GM23338 (cell line): ENCODE results near the gene TTC38. TPM values are rescaled to one million over a fixed set of nuclear protein-coding genes. Genes with fewer than 3 reads are reported as not detected.
"Not testable (repeated sequence)": the region's sequence is repeated elsewhere in the genome, so short reads cannot be mapped to it uniquely, and the experiment has no call there.

Experiments used
- ATAC-seq: fragments of 200-7000 bp; cut with Tn5 transposase; 3 replicates; pipeline ENCODE4 v1.9.1; 2020
- DNase-seq: peaks from one replicate; pipeline ENCODE4 v3.0.0-alpha.2; 2015; ENCODE audit warnings: low spot score
- H2AFZ ChIP-seq: fragments of 200-600 bp; sonication (generic); 2 replicates; pipeline ENCODE4 v1.8.0; 2016; ENCODE audit warnings: antibody characterized with exemption, mild to moderate bottlenecking, moderate library complexity
- H3F3A ChIP-seq: fragments of 200-600 bp; sonication (generic); replicated peaks from 2 replicates; pipeline ENCODE4 v1.8.0; 2017; ENCODE audit warnings: antibody characterized with exemption, mixed run types, low read depth
- H3K27ac ChIP-seq: fragments of 200-600 bp; sonication (generic); 2 replicates; pipeline ENCODE4 v1.6.1; 2016; ENCODE audit warnings: low read depth
- H3K27me3 ChIP-seq: fragments of 200-600 bp; sonication (generic); 2 replicates; pipeline ENCODE4 v1.8.0; 2016; ENCODE audit warnings: mild to moderate bottlenecking, mixed run types, moderate library complexity; ENCODE audit not compliant: insufficient read depth
- H3K36me3 ChIP-seq: fragments of 200-600 bp; sonication (generic); 2 replicates; pipeline ENCODE4 v1.8.0; 2016; ENCODE audit warnings: mild to moderate bottlenecking; ENCODE audit not compliant: insufficient read depth
- H3K4me1 ChIP-seq: fragments of 200-600 bp; sonication (generic); 2 replicates; pipeline ENCODE4 v1.8.0; 2016; ENCODE audit warnings: mild to moderate bottlenecking, moderate library complexity; ENCODE audit not compliant: insufficient read depth
- H3K4me2 ChIP-seq: fragments of 200-600 bp; sonication (generic); 2 replicates; pipeline ENCODE4 v1.7.1; 2017; ENCODE audit warnings: mixed run types
- H3K4me3 ChIP-seq: fragments of 200-600 bp; sonication (generic); 2 replicates; pipeline ENCODE4 v1.6.1; 2016; ENCODE audit warnings: mixed run types
- H3K79me2 ChIP-seq: fragments of 200-600 bp; sonication (generic); replicated peaks from 2 replicates; pipeline ENCODE4 v1.8.0; 2017; ENCODE audit warnings: mild to moderate bottlenecking; ENCODE audit not compliant: insufficient read depth
- H3K9me2 ChIP-seq: fragments of 200-600 bp; sonication (generic); 2 replicates; pipeline ENCODE4 v1.8.0; 2017; ENCODE audit not compliant: insufficient read depth
- H4K20me1 ChIP-seq: fragments of 200-600 bp; sonication (generic); replicated peaks from 2 replicates; pipeline ENCODE4 v1.8.0; 2017; ENCODE audit warnings: mild to moderate bottlenecking; ENCODE audit not compliant: insufficient read depth
- H3K27ac Mint-ChIP-seq: 2 replicates; pipeline ENCODE4 v1.8.0; 2020; ENCODE audit warnings: inconsistent platforms, mild to moderate bottlenecking, moderate library complexity, mixed read lengths
- H3K27me3 Mint-ChIP-seq: 3 replicates; pipeline ENCODE4 v1.8.0; 2022; ENCODE audit warnings: low read depth, mild to moderate bottlenecking, moderate library complexity, mixed read lengths, inconsistent platforms; ENCODE audit not compliant: insufficient read depth, poor library complexity
- H3K36me3 Mint-ChIP-seq: 3 replicates; pipeline ENCODE4 v1.8.0; 2021; ENCODE audit warnings: low read depth, mild to moderate bottlenecking, inconsistent platforms, moderate library complexity, mixed read lengths
- H3K4me1 Mint-ChIP-seq: 3 replicates; pipeline ENCODE4 v1.8.0; 2020; ENCODE audit warnings: mild to moderate bottlenecking, inconsistent platforms, mixed read lengths
- H3K4me3 Mint-ChIP-seq: 3 replicates; pipeline ENCODE4 v1.8.0; 2021; ENCODE audit warnings: moderate library complexity, mild to moderate bottlenecking, inconsistent platforms, mixed read lengths
- H3K9me3 Mint-ChIP-seq: 3 replicates; pipeline ENCODE4 v1.8.0; 2020; ENCODE audit warnings: moderate library complexity, mild to moderate bottlenecking, inconsistent platforms, mixed read lengths
- CREB1 ChIP-seq: fragments of 250-450 bp; sonication (Bioruptor Pico); IDR thresholded peaks from 2 replicates; pipeline ENCODE4 v1.5.0; 2020; ENCODE audit warnings: low read depth, mild to moderate bottlenecking, moderate library complexity
- EZH2 ChIP-seq: fragments of 200-600 bp; sonication (generic); IDR thresholded peaks from one replicate; pipeline ENCODE4 v1.8.0; 2017; ENCODE audit warnings: antibody characterized with exemption, mild to moderate bottlenecking, low read depth; ENCODE audit not compliant: unreplicated experiment
- EZH2phosphoT487 ChIP-seq: fragments of 200-600 bp; sonication (generic); IDR thresholded peaks from one replicate; pipeline ENCODE4 v1.8.1; 2018; ENCODE audit warnings: antibody characterized with exemption; ENCODE audit not compliant: unreplicated experiment
- NANOG ChIP-seq: IDR thresholded peaks from 2 replicates; pipeline ENCODE4 v1.6.1; 2016; ENCODE audit warnings: antibody characterized with exemption, borderline replicate concordance
- STAT1 ChIP-seq: IDR thresholded peaks from one replicate; pipeline ENCODE4 v1.6.1; 2016; ENCODE audit warnings: antibody characterized with exemption; ENCODE audit not compliant: unreplicated experiment
- ZNF331 ChIP-seq: fragments of 250-450 bp; sonication (Bioruptor Pico); IDR thresholded peaks from 2 replicates; pipeline ENCODE4 v1.5.0; 2020; ENCODE audit warnings: low read depth, mild to moderate bottlenecking, moderate library complexity
- polyA plus RNA-seq: library from polyadenylated mRNA; unstranded; fragments of >200 nt; fragmentation: Nextera tagmentation; extraction: Ambion mirVana; gene quantifications from 2 replicates; pipeline ENCODE4 v1.2.1, GENCODE V29; 2016
- total RNA-seq: library from RNA; depleted of rRNA; stranded (reverse); fragments of >200 nt; shearing (Covaris generic); gene quantifications from 2 replicates; pipeline ENCODE4 v1.2.3, GENCODE V29; 2014
- TF ChIP-seq, protein P1 (sequence below): IDR thresholded peaks from 2 replicates; pipeline ENCODE4 v1.6.1; 2016; ENCODE audit warnings: antibody characterized with exemption
- TF ChIP-seq, protein P2 (sequence below): IDR thresholded peaks from one replicate; pipeline ENCODE4 v1.6.1; 2018; ENCODE audit warnings: antibody characterized with exemption; ENCODE audit not compliant: unreplicated experiment

The TTC38 gene
- total and polyA plus RNA-seq, 2 experiments from 2014 or later = 11.8 to 46.6 TPM

DNA sequence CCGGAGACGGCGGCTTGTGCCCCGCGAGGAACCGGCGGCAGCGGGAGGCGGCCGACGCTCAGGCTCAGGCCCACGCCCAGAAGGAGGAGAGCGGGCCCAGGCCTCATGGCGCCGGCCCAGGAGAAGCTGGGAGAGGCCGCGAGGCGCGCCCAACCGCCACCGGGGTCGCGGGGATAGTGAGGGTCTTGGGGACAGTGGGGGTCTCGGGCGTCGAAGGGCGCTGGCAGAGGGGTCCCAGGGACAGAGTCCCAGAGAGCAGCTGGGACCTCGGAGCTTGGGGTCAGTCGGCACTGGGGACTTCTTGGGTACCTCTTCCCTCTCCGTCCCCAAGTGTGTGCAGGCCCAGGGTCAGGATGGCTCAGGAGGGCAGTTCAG, 4.6 kb upstream of the TTC38 start, which contains the start of gene PKDREJ:
PKDREJ (minus strand) TSS at position 128 of the 375 bp plus-strand sequence; CDS start at position 107, 21 bp downstream.
- Histone ChIP-seq H3K9me2 (no peaks in the 10 kb centered on the region; the same call in 1 of the 2 replicates), H3K4me3 (peak within 1 kb of the TSS; percentile 49), H3K79me2 (no peaks in the 10 kb centered on the region), H3F3A (0 out of 2 replicates have a peak, but pooled peaks cover 3% of the 10 kb centered on the region), H4K20me1 (no peaks in the 10 kb centered on the region), H3K36me3 (no peaks in the 10 kb centered on the region), H2AFZ (peak within 1 kb of the TSS; percentile 85), H3K4me1 (no peaks in the 10 kb centered on the region), H3K4me2 (peak within 1 kb of the TSS; percentile 73), H3K27ac (no peak within 1 kb of the TSS), H3K27me3 (peaks cover 64% of the 10 kb centered on the region)
- H3K27me3 Mint-ChIP-seq = peaks cover 53% of the 10 kb centered on the region
- peaks cover 55% of the 10 kb centered on the region for H3K9me3 Mint-ChIP-seq
- peaks cover 34% of the 10 kb centered on the region for H3K36me3 Mint-ChIP-seq
- peak within 1 kb of the TSS; percentile 62 for H3K4me3 Mint-ChIP-seq
- DNase-seq = no peak
- peaks cover 5% of the 10 kb centered on the region for H3K4me1 Mint-ChIP-seq
- TF ChIP-seq, protein P1, sequence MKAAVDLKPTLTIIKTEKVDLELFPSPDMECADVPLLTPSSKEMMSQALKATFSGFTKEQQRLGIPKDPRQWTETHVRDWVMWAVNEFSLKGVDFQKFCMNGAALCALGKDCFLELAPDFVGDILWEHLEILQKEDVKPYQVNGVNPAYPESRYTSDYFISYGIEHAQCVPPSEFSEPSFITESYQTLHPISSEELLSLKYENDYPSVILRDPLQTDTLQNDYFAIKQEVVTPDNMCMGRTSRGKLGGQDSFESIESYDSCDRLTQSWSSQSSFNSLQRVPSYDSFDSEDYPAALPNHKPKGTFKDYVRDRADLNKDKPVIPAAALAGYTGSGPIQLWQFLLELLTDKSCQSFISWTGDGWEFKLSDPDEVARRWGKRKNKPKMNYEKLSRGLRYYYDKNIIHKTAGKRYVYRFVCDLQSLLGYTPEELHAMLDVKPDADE = no peak
- TF ChIP-seq, protein P2, sequence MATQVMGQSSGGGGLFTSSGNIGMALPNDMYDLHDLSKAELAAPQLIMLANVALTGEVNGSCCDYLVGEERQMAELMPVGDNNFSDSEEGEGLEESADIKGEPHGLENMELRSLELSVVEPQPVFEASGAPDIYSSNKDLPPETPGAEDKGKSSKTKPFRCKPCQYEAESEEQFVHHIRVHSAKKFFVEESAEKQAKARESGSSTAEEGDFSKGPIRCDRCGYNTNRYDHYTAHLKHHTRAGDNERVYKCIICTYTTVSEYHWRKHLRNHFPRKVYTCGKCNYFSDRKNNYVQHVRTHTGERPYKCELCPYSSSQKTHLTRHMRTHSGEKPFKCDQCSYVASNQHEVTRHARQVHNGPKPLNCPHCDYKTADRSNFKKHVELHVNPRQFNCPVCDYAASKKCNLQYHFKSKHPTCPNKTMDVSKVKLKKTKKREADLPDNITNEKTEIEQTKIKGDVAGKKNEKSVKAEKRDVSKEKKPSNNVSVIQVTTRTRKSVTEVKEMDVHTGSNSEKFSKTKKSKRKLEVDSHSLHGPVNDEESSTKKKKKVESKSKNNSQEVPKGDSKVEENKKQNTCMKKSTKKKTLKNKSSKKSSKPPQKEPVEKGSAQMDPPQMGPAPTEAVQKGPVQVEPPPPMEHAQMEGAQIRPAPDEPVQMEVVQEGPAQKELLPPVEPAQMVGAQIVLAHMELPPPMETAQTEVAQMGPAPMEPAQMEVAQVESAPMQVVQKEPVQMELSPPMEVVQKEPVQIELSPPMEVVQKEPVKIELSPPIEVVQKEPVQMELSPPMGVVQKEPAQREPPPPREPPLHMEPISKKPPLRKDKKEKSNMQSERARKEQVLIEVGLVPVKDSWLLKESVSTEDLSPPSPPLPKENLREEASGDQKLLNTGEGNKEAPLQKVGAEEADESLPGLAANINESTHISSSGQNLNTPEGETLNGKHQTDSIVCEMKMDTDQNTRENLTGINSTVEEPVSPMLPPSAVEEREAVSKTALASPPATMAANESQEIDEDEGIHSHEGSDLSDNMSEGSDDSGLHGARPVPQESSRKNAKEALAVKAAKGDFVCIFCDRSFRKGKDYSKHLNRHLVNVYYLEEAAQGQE = no peak
- TF ChIP-seq ZNF331 (CRISPR knock-in tag) (no peak), STAT1 (no peak), CREB1 (CRISPR knock-in tag) (no peak), EZH2phosphoT487 (no peak), NANOG (no peak), EZH2 (no peak)
- peak; percentile 10 for ATAC-seq
- no peak within 1 kb of the TSS for H3K27ac Mint-ChIP-seq

DNA sequence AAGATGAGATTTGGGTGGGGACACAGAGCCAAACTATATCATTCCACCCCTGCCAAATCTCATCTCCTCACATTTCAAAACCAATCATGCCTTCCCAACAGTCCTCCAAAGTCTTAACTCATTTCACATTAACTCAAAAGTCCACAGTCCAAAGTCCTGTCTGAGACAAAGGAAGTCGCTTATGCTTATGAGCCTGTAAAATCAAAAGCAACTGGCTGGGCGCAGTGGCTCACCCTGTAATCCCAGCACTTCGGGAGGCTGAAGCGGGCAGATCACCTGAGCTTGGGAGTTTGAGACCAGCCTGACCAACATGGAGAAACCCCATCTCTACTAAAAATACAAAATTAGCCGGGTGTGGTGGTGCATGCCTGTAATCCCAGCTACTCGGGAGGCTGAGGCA, 3.3 kb upstream of the TTC38 start:
- peaks cover 60% of the 10 kb centered on the region for H3K27me3 ChIP-seq
- not testable (repeated sequence) for H3K27ac ChIP-seq, H3K4me3 Mint-ChIP-seq, H3K79me2 ChIP-seq, H2AFZ ChIP-seq, H3K4me2 ChIP-seq, H3K36me3 ChIP-seq, H3K4me1 ChIP-seq, H3F3A ChIP-seq, H3K4me1 Mint-ChIP-seq, H3K27ac Mint-ChIP-seq, H3K9me2 ChIP-seq, H3K4me3 ChIP-seq, DNase-seq, ATAC-seq, H4K20me1 ChIP-seq
- peaks cover 34% of the 10 kb centered on the region for H3K36me3 Mint-ChIP-seq
- peaks cover 52% of the 10 kb centered on the region for H3K27me3 Mint-ChIP-seq
- H3K9me3 Mint-ChIP-seq = peaks cover 49% of the 10 kb centered on the region

DNA sequence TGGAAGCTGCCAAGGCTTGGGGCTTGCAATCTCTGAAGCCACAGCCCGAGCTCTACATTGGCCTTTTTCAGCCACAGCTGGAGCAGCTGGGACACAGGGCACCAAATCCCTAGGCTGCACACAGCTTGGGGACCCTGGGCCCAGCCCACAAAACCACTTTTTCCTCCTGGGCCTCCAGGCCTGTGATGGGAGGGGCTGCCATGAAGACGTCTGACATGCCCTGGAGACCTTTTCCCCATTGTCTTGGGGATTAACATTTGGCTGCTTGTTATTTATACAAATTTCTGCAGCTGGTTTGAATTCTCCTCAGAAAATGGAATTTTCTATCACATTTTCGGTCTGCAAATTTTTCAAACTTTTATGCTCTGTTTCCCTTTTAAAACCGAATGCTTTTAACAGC, 2.2 kb upstream of the TTC38 start:
- H3K9me2 ChIP-seq, H3K4me3 ChIP-seq, H3K4me1 ChIP-seq, H3K4me1 Mint-ChIP-seq, H3K27ac ChIP-seq, H4K20me1 ChIP-seq, H3K4me2 ChIP-seq, H3F3A ChIP-seq, H2AFZ ChIP-seq, H3K36me3 ChIP-seq, H3K79me2 ChIP-seq, H3K4me3 Mint-ChIP-seq, DNase-seq, H3K27ac Mint-ChIP-seq, ATAC-seq: not testable (repeated sequence)
- Mint-ChIP-seq H3K36me3 (peaks cover 34% of the 10 kb centered on the region), H3K9me3 (peaks cover 49% of the 10 kb centered on the region), H3K27me3 (peaks cover 48% of the 10 kb centered on the region)
- peaks cover 50% of the 10 kb centered on the region for H3K27me3 ChIP-seq
